H9 (cell line): ENCODE data around the gene BIRC7. TPM values are rescaled to one million over a fixed set of nuclear protein-coding genes. Genes with fewer than 3 reads are reported as not detected.

Experiments used
- DNase-seq: peaks from one replicate; pipeline ENCODE4 v3.0.0-alpha.2; 2017
- H2AFZ ChIP-seq: one replicate; pipeline ENCODE4 v1.6.1; 2013; ENCODE audit warnings: mild to moderate bottlenecking, low read length, control low read depth, moderate library complexity
- H2AK5ac ChIP-seq: 2 replicates; pipeline ENCODE4 v1.6.1; 2013; ENCODE audit warnings: low read length, control low read depth, mixed read lengths; ENCODE audit not compliant: insufficient read length
- H2BK120ac ChIP-seq: one replicate; pipeline ENCODE4 v1.6.1; 2013; ENCODE audit warnings: low read depth, mild to moderate bottlenecking, low read length, control low read depth, inconsistent platforms; ENCODE audit not compliant: poor library complexity, severe bottlenecking
- H2BK12ac ChIP-seq: 2 replicates; pipeline ENCODE4 v1.6.1; 2013; ENCODE audit warnings: low read length, control low read depth, mixed read lengths, low read depth; ENCODE audit not compliant: insufficient read length
- H2BK15ac ChIP-seq: 2 replicates; pipeline ENCODE4 v1.6.1; 2013; ENCODE audit warnings: low read depth, low read length, control low read depth
- H2BK20ac ChIP-seq: one replicate; pipeline ENCODE4 v1.6.1; 2013; ENCODE audit warnings: low read depth, mild to moderate bottlenecking, low read length, control low read depth, inconsistent platforms; ENCODE audit not compliant: poor library complexity, severe bottlenecking
- H2BK5ac ChIP-seq: 2 replicates; pipeline ENCODE4 v1.6.1; 2013; ENCODE audit warnings: low read length, control low read depth, mixed read lengths; ENCODE audit not compliant: insufficient read length
- H3K14ac ChIP-seq: 2 replicates; pipeline ENCODE4 v1.6.1; 2013; ENCODE audit warnings: low read length, control low read depth; ENCODE audit not compliant: insufficient read depth
- H3K18ac ChIP-seq: 2 replicates; pipeline ENCODE4 v1.6.1; 2013; ENCODE audit warnings: low read depth, mild to moderate bottlenecking, mixed read lengths, low read length, control low read depth; ENCODE audit not compliant: insufficient read length
- H3K23ac ChIP-seq: 2 replicates; pipeline ENCODE4 v1.6.1; 2013; ENCODE audit warnings: low read length, control low read depth, mixed read lengths, low read depth; ENCODE audit not compliant: insufficient read length
- H3K23me2 ChIP-seq: 2 replicates; pipeline ENCODE4 v1.6.1; 2013; ENCODE audit warnings: low read depth, mild to moderate bottlenecking, mixed read lengths, low read length, control low read depth; ENCODE audit not compliant: insufficient read length, poor library complexity, severe bottlenecking
- H3K27ac ChIP-seq: 2 replicates; pipeline ENCODE4 v1.5.1; 2013; ENCODE audit warnings: low read length, control low read depth, mixed read lengths, low read depth; ENCODE audit not compliant: insufficient read length
- H3K27me3 ChIP-seq: 2 replicates; pipeline ENCODE4 v1.6.1; 2013; ENCODE audit warnings: low read length, control low read depth, inconsistent platforms; ENCODE audit not compliant: insufficient read depth
- H3K4ac ChIP-seq: 2 replicates; pipeline ENCODE4 v1.6.1; 2013; ENCODE audit warnings: low read depth, mild to moderate bottlenecking, control low read depth, inconsistent platforms, low read length, moderate library complexity
- H3K4me1 ChIP-seq: 2 replicates; pipeline ENCODE4 v1.6.1; 2013; ENCODE audit warnings: low read length, control low read depth, inconsistent platforms; ENCODE audit not compliant: insufficient read depth
- H3K4me2 ChIP-seq: 2 replicates; pipeline ENCODE4 v1.6.1; 2013; ENCODE audit warnings: low read length, control low read depth, mixed read lengths; ENCODE audit not compliant: insufficient read length, insufficient read depth
- H3K56ac ChIP-seq: 2 replicates; pipeline ENCODE4 v1.6.1; 2013; ENCODE audit warnings: low read depth, mild to moderate bottlenecking, mixed read lengths, low read length, control low read depth; ENCODE audit not compliant: insufficient read length
- H3K79me1 ChIP-seq: 2 replicates; pipeline ENCODE4 v1.6.1; 2013; ENCODE audit warnings: low read depth, mild to moderate bottlenecking, moderate library complexity, low read length, control low read depth, inconsistent platforms; ENCODE audit not compliant: insufficient read depth, poor library complexity, severe bottlenecking
- H3K79me2 ChIP-seq: 2 replicates; pipeline ENCODE4 v1.6.1; 2013; ENCODE audit warnings: low read length, control low read depth, inconsistent platforms; ENCODE audit not compliant: insufficient read depth
- H3K9ac ChIP-seq: 2 replicates; pipeline ENCODE4 v1.6.1; 2013; ENCODE audit warnings: low read length, control low read depth, mixed read lengths; ENCODE audit not compliant: insufficient read length; ENCODE audit errors: extremely low read depth
- H3K9me3 ChIP-seq: one replicate; pipeline ENCODE4 v1.6.1; 2013; ENCODE audit warnings: low read depth, low read length, inconsistent platforms; ENCODE audit not compliant: control insufficient read depth
- H3T11ph ChIP-seq: one replicate; pipeline ENCODE4 v1.6.1; 2013; ENCODE audit warnings: mild to moderate bottlenecking, low read length, control low read depth, inconsistent platforms
- H4K20me1 ChIP-seq: one replicate; pipeline ENCODE4 v1.6.1; 2013; ENCODE audit not compliant: control insufficient read depth, insufficient read length, insufficient read depth
- H4K5ac ChIP-seq: 2 replicates; pipeline ENCODE4 v1.6.1; 2013; ENCODE audit warnings: low read depth, mild to moderate bottlenecking, mixed read lengths, low read length, control low read depth; ENCODE audit not compliant: insufficient read length
- H4K8ac ChIP-seq: replicated peaks from 2 replicates; pipeline ENCODE4 v1.6.1; 2013; ENCODE audit warnings: low read length, control low read depth, mixed read lengths, low read depth; ENCODE audit not compliant: insufficient read length
- H4K91ac ChIP-seq: 2 replicates; pipeline ENCODE4 v1.6.1; 2013; ENCODE audit warnings: low read depth, mild to moderate bottlenecking, moderate library complexity, mixed read lengths, low read length, control low read depth; ENCODE audit not compliant: insufficient read length
- H3K27ac Mint-ChIP-seq, 3 experiments: 2 replicates in 2 of 3; 3 replicates in 1 of 3; pipeline ENCODE4 v1.8.0; 2020 to 2021; ENCODE audit warnings: mixed read lengths in 3 of 3, mild to moderate bottlenecking in 1 of 3, moderate library complexity in 1 of 3
- H3K27me3 Mint-ChIP-seq: 2 replicates; pipeline ENCODE4 v1.8.0; 2021; ENCODE audit warnings: low read depth, mild to moderate bottlenecking, moderate library complexity, mixed read lengths
- H3K36me3 Mint-ChIP-seq, 3 experiments: 2 replicates in 2 of 3; 3 replicates in 1 of 3; pipeline ENCODE4 v1.8.0; 2020 to 2021; ENCODE audit warnings: low read depth in 3 of 3, mixed read lengths in 3 of 3; ENCODE audit not compliant: insufficient read depth in 1 of 3
- H3K4me1 Mint-ChIP-seq, 2 experiments: 2 replicates each; pipeline ENCODE4 v1.8.0; 2020; ENCODE audit warnings: mixed read lengths in 2 of 2
- H3K4me3 Mint-ChIP-seq, 2 experiments: 2 replicates in 1 of 2; 3 replicates in 1 of 2; pipeline ENCODE4 v1.8.0; 2020 to 2021; ENCODE audit warnings: mild to moderate bottlenecking in 2 of 2, mixed read lengths in 2 of 2, moderate library complexity in 1 of 2
- H3K9me3 Mint-ChIP-seq, 2 experiments: 2 replicates in 1 of 2; 3 replicates in 1 of 2; pipeline ENCODE4 v1.8.0; 2020; ENCODE audit warnings: mild to moderate bottlenecking in 2 of 2, mixed read lengths in 2 of 2, moderate library complexity in 1 of 2
- CTCF ChIP-seq: fragments of 200-600 bp; sonication (generic); conservative IDR thresholded peaks from 3 replicates; pipeline ENCODE4 v1.8.0; 2021; ENCODE audit warnings: antibody characterized with exemption, mild to moderate bottlenecking
- WGBS: extraction: QIAGEN DNeasy Blood & Tissue Kit; methylation state at CpG from one replicate; pipeline ENCODE4 v1.1.7; 2013; ENCODE audit warnings: missing lambda C conversion rate, low lambda C conversion rate, mixed read lengths; ENCODE audit not compliant: insufficient read length; ENCODE audit errors: extremely low coverage; 5-methylcytosine and 5-hydroxymethylcytosine counted together
- total RNA-seq: library from RNA; stranded (reverse); gene quantifications from 2 replicates; pipeline ENCODE4 v1.2.1, GENCODE V29; 2021

Gene BIRC7
- total RNA-seq, 1 experiment from 2014 or later: not detected

- no peak overlapping the region for H3K56ac ChIP-seq
- no peak overlapping the region for H3K23ac ChIP-seq
- H3K18ac ChIP-seq: no peak overlapping the region
- Mint-ChIP-seq H3K4me3 (peak overlapping the region; percentile 67 to 87), H3K4me1 (peaks cover 27 to 31% of the 10 kb centered on the region in 2 experiments), H3K27me3 (peaks cover 61% of the 10 kb centered on the region), H3K9me3 (peaks cover 2 to 5% of the 10 kb centered on the region in 2 experiments; a peak in 3 of 5 replicates), H3K36me3 (0 out of 7 replicates have a peak, but pooled peaks cover 0 to 4% (median 0%) of the 10 kb centered on the region in 3 experiments), H3K27ac (no peak overlapping the region)
- H2BK120ac ChIP-seq: no peak overlapping the region
- no peaks in the 10 kb centered on the region for H3K79me2 ChIP-seq
- H3K4ac ChIP-seq: no peak overlapping the region
- no peak overlapping the region for H3K27ac ChIP-seq
- no peaks in the 10 kb centered on the region for H3K4me1 ChIP-seq
- H3K9me3 ChIP-seq: no peaks in the 10 kb centered on the region
- no peak overlapping the region for H2BK12ac ChIP-seq
- H3K4me2 ChIP-seq: peak overlapping the region; percentile 58
- peaks cover 15% of the 10 kb centered on the region for H3K23me2 ChIP-seq
- peak; percentile 71 for DNase-seq
- no peak overlapping the region for H2AK5ac ChIP-seq
- H3K27me3 ChIP-seq: peaks cover 4% of the 10 kb centered on the region; the same call in 1 of the 2 replicates
- H4K20me1 ChIP-seq: no peaks in the 10 kb centered on the region
- H3K14ac ChIP-seq: no peak overlapping the region
- no peak overlapping the region for H3K9ac ChIP-seq
- no peak overlapping the region for H2BK20ac ChIP-seq
- H2BK15ac ChIP-seq: no peak overlapping the region
- WGBS: no CpG with 5 or more reads among the region's 56 CpGs
- H4K91ac ChIP-seq: no peak overlapping the region
- TF ChIP-seq CTCF: peak; percentile 49
- H4K8ac ChIP-seq: no peak overlapping the region
- H2BK5ac ChIP-seq: no peak overlapping the region
- H3T11ph ChIP-seq: no peak overlapping the region
- H2AFZ ChIP-seq: no peak overlapping the region
- no peaks in the 10 kb centered on the region for H3K79me1 ChIP-seq
- no peak overlapping the region for H4K5ac ChIP-seq
Measured at GRCh38 chr20:63254606-63255384, 19.1 kb downstream of the BIRC7 start.
